HepG2 (cell line): Measurements from ENCODE around the gene BPIFB6. TPM values are rescaled to one million over a fixed set of nuclear protein-coding genes. Genes with fewer than 3 reads are reported as not detected.

Experiments
- ELK4 ChIP-seq: sonication (generic); formaldehyde crosslinking; IDR thresholded peaks from 2 replicates; pipeline ENCODE4 v1.9.0; 2021; ENCODE audit warnings: missing genetic modification reagents, borderline replicate concordance
- MXD1 ChIP-seq: sonication (generic); formaldehyde crosslinking; IDR thresholded peaks from 2 replicates; pipeline ENCODE4 v1.4.0; 2020; ENCODE audit warnings: mild to moderate bottlenecking, missing genetic modification reagents
- ZKSCAN5 ChIP-seq: sonication (generic); formaldehyde crosslinking; IDR thresholded peaks from 2 replicates; pipeline ENCODE4 v1.5.1; 2020; ENCODE audit warnings: mild to moderate bottlenecking, missing genetic modification reagents
- ZNF407 ChIP-seq: sonication (generic); formaldehyde crosslinking; IDR thresholded peaks from one replicate; pipeline ENCODE4 v1.5.1; 2020; ENCODE audit warnings: mild to moderate bottlenecking, missing genetic modification reagents; ENCODE audit errors: not compliant biosample characterization
- polyA plus RNA-seq, 8 experiments: library from polyadenylated mRNA; depleted of rRNA in 3 of 8; stranded (reverse) in 7 of 8; unstranded in 1 of 8; fragments of >200 nt; fragmentation: Illumina TruSeq in 4 of 8; extraction: Trizol in 4 of 8; gene quantifications; 2 replicates each; pipeline versions ENCODE4 v1.2.1 to v1.2.3, GENCODE V29; 2011 to 2016; ENCODE audit warnings: low read depth in 4 of 8, missing spikeins in 1 of 8, mixed read lengths in 1 of 8; ENCODE audit not compliant: insufficient read depth in 1 of 8
- total RNA-seq, 5 experiments: library from RNA; depleted of rRNA; stranded (reverse); fragments of >200 nt; fragmentation: Illumina TruSeq; extraction: Trizol; gene quantifications; 2 replicates each; pipeline ENCODE4 v1.2.3, GENCODE V29; 2016; ENCODE audit warnings: low read depth in 1 of 5

The BPIFB6 gene
- total and polyA plus RNA-seq, 2 of the 13 experiments (the other 11 are each of a cell fraction or from before 2014, with no cell fraction given): 0.13 to 1.7 TPM

GRCh38 chr20:33000802-33001466 is 30.5 kb upstream of the BPIFB6 start (continued):
- TF ChIP-seq ZNF407 (peak; percentile 45), ZKSCAN5 (CRISPR knock-in tag) (no peak), ELK4 (CRISPR knock-in tag) (no peak), MXD1 (CRISPR knock-in tag) (0 out of 2 replicates have a peak, but pooled peaks have one; percentile 28)
